Measurements from ENCODE around the gene EFR3B. TPM values are rescaled to one million over a fixed set of nuclear protein-coding genes. Genes with fewer than 3 reads are reported as not detected.

EFR3B gene
- total RNA-seq, 4 donors from 2014 or later = 0.66 to 2.0 (median 1.0) TPM

GRCh38 chr2:25141120-25141519 is 99.2 kb downstream of the EFR3B start:
- no peak for TF ChIP-seq CTCF (IDR thresholded peaks at IDR 0.05; ENCODE audit: low read depth)

GRCh38 chr2:25145803-25146202 is 103.9 kb downstream of the EFR3B start:
- no peak for TF ChIP-seq CTCF (IDR thresholded peaks at IDR 0.05; ENCODE audit: low read depth)

GRCh38 chr2:25146896-25147295 is 105.0 kb downstream of the EFR3B start:
- TF ChIP-seq CTCF (IDR thresholded peaks at IDR 0.05; ENCODE audit: low read depth) = no peak

- TF ChIP-seq CTCF (IDR thresholded peaks at IDR 0.05; ENCODE audit: low read depth) = no peak
Observed at GRCh38 chr2:25149646-25150045, 107.8 kb downstream of the EFR3B start.

DNA sequence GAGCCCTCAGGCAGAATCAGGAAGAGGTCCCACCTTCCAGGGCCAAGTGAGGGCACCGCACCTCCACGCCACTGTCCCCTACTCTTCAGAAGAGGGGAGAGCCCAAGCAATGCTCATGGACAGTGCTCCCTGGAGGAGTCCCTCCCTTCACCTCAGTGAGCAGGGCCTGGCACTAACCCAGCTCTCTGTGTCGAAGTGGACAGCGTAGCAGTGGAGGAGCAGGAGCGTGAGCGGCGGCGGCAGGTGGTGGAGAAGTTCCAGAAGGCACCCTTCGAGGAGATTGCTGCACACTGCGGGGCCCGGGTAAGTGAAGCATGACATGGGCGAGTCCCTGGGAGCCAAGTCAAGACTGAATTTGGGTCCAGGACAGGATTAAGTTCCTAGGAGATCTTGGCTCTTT is 109.8 kb downstream of the EFR3B start:
- no peak for TF ChIP-seq CTCF (IDR thresholded peaks at IDR 0.05; ENCODE audit: low read depth)

DNA sequence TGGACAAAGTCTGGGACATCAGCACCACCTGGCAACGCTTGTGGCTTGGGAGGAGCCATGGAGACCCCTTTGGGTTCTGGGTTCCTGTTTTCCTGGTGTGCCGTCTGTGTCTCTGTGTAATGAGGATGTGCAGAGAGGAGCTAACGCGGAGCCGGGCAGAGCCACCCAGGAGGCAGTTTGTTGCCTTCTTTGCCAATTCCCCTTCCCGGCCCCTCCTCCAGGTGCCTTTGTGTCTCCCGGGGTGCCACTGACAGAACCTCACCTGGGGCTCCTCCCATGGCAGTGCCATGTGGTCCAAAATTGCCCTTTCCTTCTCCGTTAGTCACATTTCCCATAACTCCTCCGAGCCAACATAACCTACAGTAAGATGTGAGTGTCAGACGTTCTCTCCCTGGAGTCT is 113.5 kb downstream of the EFR3B start:
- TF ChIP-seq CTCF (IDR thresholded peaks at IDR 0.05; ENCODE audit: low read depth) = no peak

DNA sequence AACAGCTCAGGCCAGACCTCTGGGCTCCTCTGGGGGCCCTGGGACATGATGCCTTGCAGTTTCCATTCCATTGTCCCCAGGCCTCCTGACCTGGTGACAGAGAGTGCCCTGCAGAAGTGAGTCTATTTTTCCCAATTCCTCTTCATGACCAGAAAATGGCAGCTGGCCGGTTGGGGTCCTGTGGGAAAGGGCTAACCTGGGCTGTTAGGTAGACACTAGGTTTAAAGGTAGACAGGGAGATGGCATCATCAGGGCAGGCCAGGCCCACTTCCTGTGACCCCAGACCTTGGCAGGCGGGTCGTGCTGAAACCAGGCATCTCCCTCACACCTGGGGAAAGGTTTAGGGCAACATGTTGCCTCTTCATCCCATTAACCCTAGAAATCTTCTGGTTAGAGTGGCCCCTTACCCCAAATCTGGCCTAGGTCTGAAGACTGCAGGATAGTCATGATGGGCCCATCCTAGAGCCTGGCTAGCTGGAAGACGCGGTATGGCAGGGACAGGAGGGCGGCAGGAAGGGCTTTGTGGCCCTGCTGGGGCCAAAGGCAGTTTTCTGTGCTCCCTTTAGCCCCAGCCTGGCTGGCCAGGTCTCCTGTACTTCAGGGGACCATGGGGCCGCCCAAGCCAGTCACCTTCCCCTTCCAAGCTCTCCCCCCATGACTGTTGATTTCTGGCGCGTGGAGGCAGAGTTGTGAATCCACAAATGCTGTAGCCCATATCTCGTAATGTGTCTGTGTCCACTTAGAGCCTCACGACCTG is 116.4 kb downstream of the EFR3B start:
- no peak for TF ChIP-seq CTCF (IDR thresholded peaks at IDR 0.05; ENCODE audit: low read depth)

Measured in subcutaneous adipose tissue (tissue), 4 donors.